H9 (cell line): ENCODE results near the gene CFAP100. TPM values are rescaled to one million over a fixed set of nuclear protein-coding genes. Genes with fewer than 3 reads are reported as not detected.

Experiments used
- DNase-seq: peaks from one replicate; pipeline ENCODE4 v3.0.0-alpha.2; 2017
- H2AFZ ChIP-seq: one replicate; pipeline ENCODE4 v1.6.1; 2013; ENCODE audit warnings: mild to moderate bottlenecking, low read length, control low read depth, moderate library complexity
- H2AK5ac ChIP-seq: 2 replicates; pipeline ENCODE4 v1.6.1; 2013; ENCODE audit warnings: low read length, control low read depth, mixed read lengths; ENCODE audit not compliant: insufficient read length
- H2BK120ac ChIP-seq: one replicate; pipeline ENCODE4 v1.6.1; 2013; ENCODE audit warnings: low read depth, mild to moderate bottlenecking, low read length, control low read depth, inconsistent platforms; ENCODE audit not compliant: poor library complexity, severe bottlenecking
- H2BK12ac ChIP-seq: 2 replicates; pipeline ENCODE4 v1.6.1; 2013; ENCODE audit warnings: low read length, control low read depth, mixed read lengths, low read depth; ENCODE audit not compliant: insufficient read length
- H2BK15ac ChIP-seq: 2 replicates; pipeline ENCODE4 v1.6.1; 2013; ENCODE audit warnings: low read depth, low read length, control low read depth
- H2BK20ac ChIP-seq: one replicate; pipeline ENCODE4 v1.6.1; 2013; ENCODE audit warnings: low read depth, mild to moderate bottlenecking, low read length, control low read depth, inconsistent platforms; ENCODE audit not compliant: poor library complexity, severe bottlenecking
- H2BK5ac ChIP-seq: 2 replicates; pipeline ENCODE4 v1.6.1; 2013; ENCODE audit warnings: low read length, control low read depth, mixed read lengths; ENCODE audit not compliant: insufficient read length
- H3K14ac ChIP-seq: 2 replicates; pipeline ENCODE4 v1.6.1; 2013; ENCODE audit warnings: low read length, control low read depth; ENCODE audit not compliant: insufficient read depth
- H3K18ac ChIP-seq: 2 replicates; pipeline ENCODE4 v1.6.1; 2013; ENCODE audit warnings: low read depth, mild to moderate bottlenecking, mixed read lengths, low read length, control low read depth; ENCODE audit not compliant: insufficient read length
- H3K23ac ChIP-seq: 2 replicates; pipeline ENCODE4 v1.6.1; 2013; ENCODE audit warnings: low read length, control low read depth, mixed read lengths, low read depth; ENCODE audit not compliant: insufficient read length
- H3K23me2 ChIP-seq: 2 replicates; pipeline ENCODE4 v1.6.1; 2013; ENCODE audit warnings: low read depth, mild to moderate bottlenecking, mixed read lengths, low read length, control low read depth; ENCODE audit not compliant: insufficient read length, poor library complexity, severe bottlenecking
- H3K27ac ChIP-seq: 2 replicates; pipeline ENCODE4 v1.5.1; 2013; ENCODE audit warnings: low read length, control low read depth, mixed read lengths, low read depth; ENCODE audit not compliant: insufficient read length
- H3K27me3 ChIP-seq: 2 replicates; pipeline ENCODE4 v1.6.1; 2013; ENCODE audit warnings: low read length, control low read depth, inconsistent platforms; ENCODE audit not compliant: insufficient read depth
- H3K4ac ChIP-seq: 2 replicates; pipeline ENCODE4 v1.6.1; 2013; ENCODE audit warnings: low read depth, mild to moderate bottlenecking, control low read depth, inconsistent platforms, low read length, moderate library complexity
- H3K4me1 ChIP-seq: 2 replicates; pipeline ENCODE4 v1.6.1; 2013; ENCODE audit warnings: low read length, control low read depth, inconsistent platforms; ENCODE audit not compliant: insufficient read depth
- H3K4me2 ChIP-seq: 2 replicates; pipeline ENCODE4 v1.6.1; 2013; ENCODE audit warnings: low read length, control low read depth, mixed read lengths; ENCODE audit not compliant: insufficient read length, insufficient read depth
- H3K56ac ChIP-seq: 2 replicates; pipeline ENCODE4 v1.6.1; 2013; ENCODE audit warnings: low read depth, mild to moderate bottlenecking, mixed read lengths, low read length, control low read depth; ENCODE audit not compliant: insufficient read length
- H3K79me1 ChIP-seq: 2 replicates; pipeline ENCODE4 v1.6.1; 2013; ENCODE audit warnings: low read depth, mild to moderate bottlenecking, moderate library complexity, low read length, control low read depth, inconsistent platforms; ENCODE audit not compliant: insufficient read depth, poor library complexity, severe bottlenecking
- H3K79me2 ChIP-seq: 2 replicates; pipeline ENCODE4 v1.6.1; 2013; ENCODE audit warnings: low read length, control low read depth, inconsistent platforms; ENCODE audit not compliant: insufficient read depth
- H3K9ac ChIP-seq: 2 replicates; pipeline ENCODE4 v1.6.1; 2013; ENCODE audit warnings: low read length, control low read depth, mixed read lengths; ENCODE audit not compliant: insufficient read length; ENCODE audit errors: extremely low read depth
- H3K9me3 ChIP-seq: one replicate; pipeline ENCODE4 v1.6.1; 2013; ENCODE audit warnings: low read depth, low read length, inconsistent platforms; ENCODE audit not compliant: control insufficient read depth
- H3T11ph ChIP-seq: one replicate; pipeline ENCODE4 v1.6.1; 2013; ENCODE audit warnings: mild to moderate bottlenecking, low read length, control low read depth, inconsistent platforms
- H4K20me1 ChIP-seq: one replicate; pipeline ENCODE4 v1.6.1; 2013; ENCODE audit not compliant: control insufficient read depth, insufficient read length, insufficient read depth
- H4K5ac ChIP-seq: 2 replicates; pipeline ENCODE4 v1.6.1; 2013; ENCODE audit warnings: low read depth, mild to moderate bottlenecking, mixed read lengths, low read length, control low read depth; ENCODE audit not compliant: insufficient read length
- H4K8ac ChIP-seq: replicated peaks from 2 replicates; pipeline ENCODE4 v1.6.1; 2013; ENCODE audit warnings: low read length, control low read depth, mixed read lengths, low read depth; ENCODE audit not compliant: insufficient read length
- H4K91ac ChIP-seq: 2 replicates; pipeline ENCODE4 v1.6.1; 2013; ENCODE audit warnings: low read depth, mild to moderate bottlenecking, moderate library complexity, mixed read lengths, low read length, control low read depth; ENCODE audit not compliant: insufficient read length
- H3K27ac Mint-ChIP-seq, 3 experiments: 2 replicates in 2 of 3; 3 replicates in 1 of 3; pipeline ENCODE4 v1.8.0; 2020 to 2021; ENCODE audit warnings: mixed read lengths in 3 of 3, mild to moderate bottlenecking in 1 of 3, moderate library complexity in 1 of 3
- H3K27me3 Mint-ChIP-seq: 2 replicates; pipeline ENCODE4 v1.8.0; 2021; ENCODE audit warnings: low read depth, mild to moderate bottlenecking, moderate library complexity, mixed read lengths
- H3K36me3 Mint-ChIP-seq, 3 experiments: 2 replicates in 2 of 3; 3 replicates in 1 of 3; pipeline ENCODE4 v1.8.0; 2020 to 2021; ENCODE audit warnings: low read depth in 3 of 3, mixed read lengths in 3 of 3; ENCODE audit not compliant: insufficient read depth in 1 of 3
- H3K4me1 Mint-ChIP-seq, 2 experiments: 2 replicates each; pipeline ENCODE4 v1.8.0; 2020; ENCODE audit warnings: mixed read lengths in 2 of 2
- H3K4me3 Mint-ChIP-seq, 2 experiments: 2 replicates in 1 of 2; 3 replicates in 1 of 2; pipeline ENCODE4 v1.8.0; 2020 to 2021; ENCODE audit warnings: mild to moderate bottlenecking in 2 of 2, mixed read lengths in 2 of 2, moderate library complexity in 1 of 2
- H3K9me3 Mint-ChIP-seq, 2 experiments: 2 replicates in 1 of 2; 3 replicates in 1 of 2; pipeline ENCODE4 v1.8.0; 2020; ENCODE audit warnings: mild to moderate bottlenecking in 2 of 2, mixed read lengths in 2 of 2, moderate library complexity in 1 of 2
- CTCF ChIP-seq: fragments of 200-600 bp; sonication (generic); conservative IDR thresholded peaks from 3 replicates; pipeline ENCODE4 v1.8.0; 2021; ENCODE audit warnings: antibody characterized with exemption, mild to moderate bottlenecking
- WGBS: extraction: QIAGEN DNeasy Blood & Tissue Kit; methylation state at CpG from one replicate; pipeline ENCODE4 v1.1.7; 2013; ENCODE audit warnings: missing lambda C conversion rate, low lambda C conversion rate, mixed read lengths; ENCODE audit not compliant: insufficient read length; ENCODE audit errors: extremely low coverage; 5-methylcytosine and 5-hydroxymethylcytosine counted together
- total RNA-seq: library from RNA; stranded (reverse); gene quantifications from 2 replicates; pipeline ENCODE4 v1.2.1, GENCODE V29; 2021

CFAP100 gene
- total RNA-seq, 1 experiment from 2014 or later, result 0.44 TPM

DNA sequence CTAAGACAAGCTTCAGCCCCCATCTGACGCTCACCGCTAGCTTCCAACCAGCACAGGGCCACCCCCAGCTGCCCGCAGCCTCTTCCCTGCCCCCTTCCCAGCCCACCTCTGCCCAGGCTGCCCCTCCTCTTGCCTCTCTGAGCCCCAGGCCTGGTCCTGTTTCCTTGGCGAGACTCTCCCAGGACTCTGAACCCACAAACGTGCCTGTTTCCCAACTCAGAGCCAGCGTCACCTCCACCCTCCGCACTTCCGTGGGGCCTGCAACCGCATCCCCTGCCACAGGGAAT is 45.9 kb downstream of the CFAP100 start:
- Mint-ChIP-seq H3K27me3 (peaks cover 2% of the 10 kb centered on the region; the same call in 1 of the 2 replicates), H3K27ac (peak overlapping the region in 2 of 3 experiments; percentile 15 to 58; a peak in 3 of 7 replicates), H3K36me3 (peaks cover 0 to 31% (median 20%) of the 10 kb centered on the region in 3 experiments; a peak in 5 of 7 replicates), H3K4me3 (no peak overlapping the region), H3K4me1 (peaks cover 21 to 34% of the 10 kb centered on the region in 2 experiments), H3K9me3 (no peaks in the 10 kb centered on the region)
- Histone ChIP-seq H2BK120ac (no peak overlapping the region), H3T11ph (no peak overlapping the region), H4K8ac (no peak overlapping the region), H2AK5ac (no peak overlapping the region), H3K27me3 (no peaks in the 10 kb centered on the region), H3K23ac (no peak overlapping the region), H2BK12ac (no peak overlapping the region), H2AFZ (no peak overlapping the region), H3K56ac (no peak overlapping the region), H4K5ac (no peak overlapping the region), H3K18ac (no peak overlapping the region), H2BK15ac (no peak overlapping the region), H3K27ac (no peak overlapping the region), H3K79me2 (no peaks in the 10 kb centered on the region), H4K20me1 (no peaks in the 10 kb centered on the region), H3K4ac (no peak overlapping the region), H2BK20ac (no peak overlapping the region), H3K4me1 (no peaks in the 10 kb centered on the region), H3K23me2 (no peaks in the 10 kb centered on the region), H3K79me1 (no peaks in the 10 kb centered on the region), H3K9ac (no peak overlapping the region), H4K91ac (no peak overlapping the region), H3K4me2 (no peak overlapping the region), H2BK5ac (no peak overlapping the region), H3K14ac (no peak overlapping the region; the same call in 1 of the 2 replicates), H3K9me3 (no peaks in the 10 kb centered on the region)
- DNase-seq, result no peak
- no peak for TF ChIP-seq CTCF
- WGBS, result no CpG with 5 or more reads among the region's 9 CpGs
